Loucy (cell line): ENCODE data around the gene CD248.

Source experiments
- CTCF ChIP-seq: fragments of 200-600 bp; sonication (generic); conservative IDR thresholded peaks from 2 replicates; pipeline ENCODE4 v1.5.1; 2014; ENCODE audit warnings: mild to moderate bottlenecking, antibody characterized with exemption, low read length
- EZH2phosphoT487 ChIP-seq: fragments of 200-600 bp; IDR thresholded peaks from 2 replicates; pipeline ENCODE4 v1.6.1; 2018; ENCODE audit warnings: antibody characterized with exemption, mild to moderate bottlenecking, moderate library complexity, borderline replicate concordance

- TF ChIP-seq CTCF: no peak
- TF ChIP-seq EZH2phosphoT487: no peak
Measured at GRCh38 chr11:66275984-66276612, 40.7 kb downstream of the CD248 start.
